ENCODE measurements around the gene ZFP36L1. TPM values are rescaled to one million over a fixed set of nuclear protein-coding genes. Genes with fewer than 3 reads are reported as not detected.

ZFP36L1 gene
- total RNA-seq, 6 experiments from 2014 or later: 135 to 161 (median 144) TPM

GRCh38 chr14:68780358-68781160, 12.3 kb downstream of the ZFP36L1 start:
- TF ChIP-seq CTCF (IDR thresholded peaks at IDR 0.05): no peak
- Mint-ChIP-seq H3K9me3 (peaks cover 4% of the 10 kb centered on the region; the same call in 1 of the 2 replicates), H3K4me3 (peak overlapping the region; percentile 51), H3K27me3 (ENCODE audit: insufficient read depth) (peaks cover 14% of the 10 kb centered on the region; the same call in 1 of the 2 replicates), H3K36me3 (ENCODE audit: low read depth) (peaks cover 11% of the 10 kb centered on the region), H3K27ac (peak overlapping the region; percentile 86), H3K4me1 (ENCODE audit: low read depth) (peaks cover 65% of the 10 kb centered on the region)
- peak; percentile 74 for DNase-seq

DNA sequence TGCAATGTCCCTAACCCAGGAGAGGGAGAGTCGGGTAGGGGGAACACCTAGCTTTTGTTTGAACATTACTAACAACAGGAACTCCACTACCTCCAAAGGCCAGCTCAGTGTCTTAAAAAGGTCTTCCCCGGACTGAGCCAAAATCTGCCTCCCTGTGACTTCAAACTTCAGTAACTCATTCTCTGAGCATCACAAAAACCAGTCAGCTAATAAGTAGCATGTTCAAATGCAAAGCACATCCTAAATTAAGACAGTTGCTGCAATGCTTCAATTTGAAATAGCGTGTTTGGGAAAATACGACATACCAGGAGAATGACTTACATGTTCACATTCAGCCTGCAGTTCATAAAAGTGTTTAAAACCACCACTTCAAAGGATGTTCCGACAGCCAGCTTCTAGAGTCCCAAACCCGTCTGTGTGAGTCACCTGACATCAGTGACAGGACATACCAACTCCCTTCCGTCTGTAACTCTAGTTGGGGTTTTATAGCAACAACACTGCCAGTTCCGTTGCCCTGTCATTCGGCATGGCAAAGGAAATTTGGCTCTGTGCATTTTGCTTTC, 13.0 kb downstream of the ZFP36L1 start:
- no peak for TF ChIP-seq CTCF (IDR thresholded peaks at IDR 0.05)
- peak overlapping the region; percentile 86 for H3K27ac Mint-ChIP-seq
- H3K4me3 Mint-ChIP-seq: peak overlapping the region; percentile 51
- H3K4me1 Mint-ChIP-seq (ENCODE audit: low read depth): peaks cover 65% of the 10 kb centered on the region
- peaks cover 7% of the 10 kb centered on the region; the same call in 1 of the 2 replicates for H3K27me3 Mint-ChIP-seq (ENCODE audit: insufficient read depth)
- peaks cover 12% of the 10 kb centered on the region; the same call in 1 of the 2 replicates for H3K36me3 Mint-ChIP-seq (ENCODE audit: low read depth)
- H3K9me3 Mint-ChIP-seq: peaks cover 3% of the 10 kb centered on the region
- peak; percentile 98 for DNase-seq

DNA sequence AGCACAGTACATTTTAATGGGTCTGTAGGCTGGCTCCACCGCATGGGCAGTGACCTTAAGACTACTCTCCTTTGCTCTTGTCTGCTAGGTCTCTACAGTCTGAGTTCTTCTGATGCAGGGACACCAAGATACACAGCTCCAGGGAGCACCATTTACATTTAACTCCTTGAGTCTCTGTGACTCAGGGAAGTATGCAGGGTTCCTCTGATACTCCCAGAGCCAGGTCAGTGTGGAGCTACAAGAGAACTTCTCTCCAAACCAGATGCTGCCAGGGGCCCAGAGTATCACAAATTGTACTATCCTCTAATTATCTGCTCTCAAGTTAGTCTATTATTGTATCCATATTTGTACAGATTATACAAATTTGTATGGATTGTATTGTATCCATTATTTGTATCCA, 15.2 kb downstream of the ZFP36L1 start:
- Mint-ChIP-seq H3K27ac (no peak overlapping the region; the same call in 1 of the 2 replicates), H3K9me3 (peaks cover 4% of the 10 kb centered on the region), H3K4me1 (ENCODE audit: low read depth) (peaks cover 74% of the 10 kb centered on the region), H3K4me3 (no peak overlapping the region), H3K27me3 (ENCODE audit: insufficient read depth) (0 out of 2 replicates have a peak, but pooled peaks cover 2% of the 10 kb centered on the region), H3K36me3 (ENCODE audit: low read depth) (peaks cover 14% of the 10 kb centered on the region; the same call in 1 of the 2 replicates)
- TF ChIP-seq CTCF (IDR thresholded peaks at IDR 0.05): no peak
- no peak for DNase-seq

GRCh38 chr14:68775614-68776126, 17.2 kb downstream of the ZFP36L1 start:
- H3K9me3 Mint-ChIP-seq: peaks cover 4% of the 10 kb centered on the region
- H3K4me3 Mint-ChIP-seq: no peak overlapping the region
- peaks cover 60% of the 10 kb centered on the region for H3K4me1 Mint-ChIP-seq (ENCODE audit: low read depth)
- peaks cover 14% of the 10 kb centered on the region; the same call in 1 of the 2 replicates for H3K36me3 Mint-ChIP-seq (ENCODE audit: low read depth)
- H3K27ac Mint-ChIP-seq: peak overlapping the region; percentile 89
- DNase-seq: no peak
- H3K27me3 Mint-ChIP-seq (ENCODE audit: insufficient read depth): 0 out of 2 replicates have a peak, but pooled peaks cover 2% of the 10 kb centered on the region
- TF ChIP-seq CTCF (IDR thresholded peaks at IDR 0.05): peak; percentile 51

- TF ChIP-seq CTCF (IDR thresholded peaks at IDR 0.05): no peak
- Mint-ChIP-seq H3K4me1 (ENCODE audit: low read depth) (peaks cover 53% of the 10 kb centered on the region), H3K9me3 (peaks cover 4% of the 10 kb centered on the region), H3K36me3 (ENCODE audit: low read depth) (peaks cover 14% of the 10 kb centered on the region; the same call in 1 of the 2 replicates), H3K27me3 (ENCODE audit: insufficient read depth) (0 out of 2 replicates have a peak, but pooled peaks cover 2% of the 10 kb centered on the region), H3K4me3 (peak overlapping the region; percentile 26; the same call in 1 of the 2 replicates), H3K27ac (peak overlapping the region; percentile 89)
- peak; percentile 98 for DNase-seq
These were observed 17.9 kb downstream of the ZFP36L1 start for GRCh38 chr14:68774771-68775613.

All from HFFc6 (cell line).